Activated B cell treated with CpG ODN at 0.5 μM for 24 hours (primary cell): ENCODE measurements around the gene NUTM2G. TPM values are rescaled to one million over a fixed set of nuclear protein-coding genes. Genes with fewer than 3 reads are reported as not detected.
"Not testable (repeated sequence)": the region's sequence is repeated elsewhere in the genome, so short reads cannot be mapped to it uniquely, and the experiment has no call there.

Experiments used
- ATAC-seq: fragments of 200-7000 bp; cut with Tn5 transposase; one replicate; pipeline ENCODE4 v1.10.0; 2021; ENCODE audit warnings: low read depth, mild to moderate bottlenecking, moderate library complexity
- CTCF ChIA-PET: fragments of 350-600 bp; sonication (Branson Sonifier 250); formaldehyde crosslinking; loops from one replicate; lab custom pipeline; 2021; ENCODE audit warnings: antibody characterized with exemption; lab: Charles Lee
- POLR2A ChIA-PET: fragments of 350-600 bp; sonication (Branson Sonifier 250); formaldehyde crosslinking; loops from one replicate; lab custom pipeline; 2021; ENCODE audit warnings: antibody characterized with exemption; lab: Charles Lee
- DNase-seq: peaks from one replicate; pipeline ENCODE4 v3.0.0; 2022
- H3K27ac Mint-ChIP-seq: one replicate; pipeline ENCODE4 v1.8.0; 2020; ENCODE audit warnings: mixed read lengths
- H3K27me3 Mint-ChIP-seq: one replicate; pipeline ENCODE4 v1.8.0; 2021; ENCODE audit warnings: mixed read lengths
- H3K36me3 Mint-ChIP-seq: one replicate; pipeline ENCODE4 v1.8.0; 2021; ENCODE audit warnings: low read depth, mixed read lengths
- H3K4me1 Mint-ChIP-seq: one replicate; pipeline ENCODE4 v1.8.0; 2021; ENCODE audit warnings: mixed read lengths
- H3K4me3 Mint-ChIP-seq: one replicate; pipeline ENCODE4 v1.8.0; 2020; ENCODE audit warnings: mild to moderate bottlenecking, mixed read lengths
- H3K9me3 Mint-ChIP-seq: one replicate; pipeline ENCODE4 v1.8.0; 2020; ENCODE audit warnings: mixed read lengths
- intact Hi-C: fragments of 100-400 bp; cut with micrococcal nuclease; formaldehyde crosslinking; loops from one replicate; pipeline ENCODE4 v1.15.1; 2024
- total RNA-seq: library from RNA; stranded (reverse); gene quantifications from 2 replicates; pipeline ENCODE4 v1.2.3, GENCODE V29; 2022

Gene NUTM2G
- total RNA-seq, 1 donor from 2014 or later: not detected

DNA sequence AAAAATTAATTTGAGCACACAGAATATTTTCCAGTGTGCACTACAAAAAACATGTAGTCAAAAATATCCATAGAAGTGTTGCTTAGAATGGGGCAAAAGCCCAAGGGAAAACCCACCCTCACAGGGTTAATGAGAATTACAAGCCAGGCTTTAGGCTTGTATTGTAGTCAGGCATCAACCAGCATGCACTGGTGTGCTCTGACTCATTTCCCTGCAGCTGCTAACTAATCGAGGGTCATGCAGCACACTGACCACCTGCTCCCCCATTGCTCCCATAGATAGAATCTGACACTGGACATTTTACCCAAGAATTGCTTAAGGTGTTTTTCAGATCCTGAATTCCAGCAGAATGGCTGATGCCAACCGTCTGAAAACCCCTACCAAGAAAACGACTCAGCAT is 20.2 kb upstream of the NUTM2G start:
- H3K36me3 Mint-ChIP-seq, POLR2A ChIA-PET, ATAC-seq, H3K4me3 Mint-ChIP-seq, H3K9me3 Mint-ChIP-seq, H3K4me1 Mint-ChIP-seq, intact Hi-C loops, CTCF ChIA-PET, H3K27ac Mint-ChIP-seq, H3K27me3 Mint-ChIP-seq, DNase-seq: not testable (repeated sequence)

DNA sequence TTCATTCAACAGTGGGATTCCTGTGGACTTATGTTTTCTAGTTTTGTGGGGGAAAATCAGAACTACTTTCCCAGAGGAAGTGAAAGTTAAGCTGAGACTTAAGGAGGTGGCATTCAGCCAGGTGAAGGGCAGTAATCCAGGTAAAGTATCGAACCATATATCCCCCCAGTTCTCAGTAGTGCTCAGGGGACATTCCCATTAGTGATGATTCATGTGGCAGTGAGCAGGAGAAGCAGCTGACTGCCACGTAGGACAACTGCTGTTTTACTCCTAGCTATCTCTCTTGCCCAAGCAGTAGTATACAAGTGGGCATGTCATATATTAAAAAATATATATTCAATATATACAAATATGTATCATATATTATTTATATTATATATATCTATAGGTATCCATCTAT is 13.1 kb upstream of the NUTM2G start:
- H3K27me3 Mint-ChIP-seq, POLR2A ChIA-PET, DNase-seq, ATAC-seq, H3K36me3 Mint-ChIP-seq, intact Hi-C loops, CTCF ChIA-PET, H3K4me3 Mint-ChIP-seq, H3K27ac Mint-ChIP-seq, H3K9me3 Mint-ChIP-seq, H3K4me1 Mint-ChIP-seq: not testable (repeated sequence)

DNA sequence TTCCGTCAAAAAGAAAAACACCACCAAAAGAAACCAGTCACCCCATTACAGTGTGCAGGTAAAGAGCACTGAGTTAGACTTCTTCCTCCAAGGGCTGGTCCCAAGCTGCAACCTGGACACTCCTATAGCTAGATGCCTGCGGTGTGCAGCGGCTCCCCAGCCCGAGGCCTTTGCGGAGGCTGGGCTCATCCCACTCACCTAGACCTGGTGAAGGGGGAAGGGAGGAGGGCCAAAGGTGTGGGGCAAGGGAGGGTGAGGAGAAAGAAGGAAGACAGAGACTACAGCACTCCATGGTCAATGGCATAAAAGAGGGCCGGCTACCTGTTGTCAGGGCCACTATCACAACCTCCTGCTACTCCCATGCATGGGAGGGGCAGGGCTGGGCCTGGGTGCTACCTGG is 12.1 kb upstream of the NUTM2G start:
- H3K4me3 Mint-ChIP-seq, CTCF ChIA-PET, H3K4me1 Mint-ChIP-seq, DNase-seq, intact Hi-C loops, POLR2A ChIA-PET, H3K27ac Mint-ChIP-seq, ATAC-seq, H3K36me3 Mint-ChIP-seq, H3K27me3 Mint-ChIP-seq, H3K9me3 Mint-ChIP-seq: not testable (repeated sequence)

DNA sequence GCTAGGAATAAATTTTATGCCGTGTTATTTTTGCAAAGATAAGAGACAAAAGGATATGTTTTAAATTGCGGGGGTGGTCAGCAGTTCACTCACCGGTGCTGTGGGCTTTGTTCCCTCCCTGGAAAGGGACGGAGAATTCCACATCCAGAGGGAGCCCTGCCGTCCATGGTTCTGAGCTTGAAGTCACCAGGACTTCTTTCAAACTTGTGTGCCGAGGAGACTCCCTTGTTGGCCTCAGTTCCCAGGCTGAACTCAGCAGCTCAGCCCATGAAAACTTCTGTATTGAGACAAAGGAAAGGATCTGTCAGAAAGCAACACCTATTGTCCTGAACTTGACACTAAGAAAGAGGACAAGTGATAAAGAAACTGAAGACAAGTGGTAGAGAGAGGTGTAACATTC is 10.1 kb upstream of the NUTM2G start:
- CTCF ChIA-PET, H3K36me3 Mint-ChIP-seq, H3K27ac Mint-ChIP-seq, intact Hi-C loops, H3K27me3 Mint-ChIP-seq, H3K4me3 Mint-ChIP-seq, ATAC-seq, DNase-seq, POLR2A ChIA-PET, H3K9me3 Mint-ChIP-seq, H3K4me1 Mint-ChIP-seq: not testable (repeated sequence)

DNA sequence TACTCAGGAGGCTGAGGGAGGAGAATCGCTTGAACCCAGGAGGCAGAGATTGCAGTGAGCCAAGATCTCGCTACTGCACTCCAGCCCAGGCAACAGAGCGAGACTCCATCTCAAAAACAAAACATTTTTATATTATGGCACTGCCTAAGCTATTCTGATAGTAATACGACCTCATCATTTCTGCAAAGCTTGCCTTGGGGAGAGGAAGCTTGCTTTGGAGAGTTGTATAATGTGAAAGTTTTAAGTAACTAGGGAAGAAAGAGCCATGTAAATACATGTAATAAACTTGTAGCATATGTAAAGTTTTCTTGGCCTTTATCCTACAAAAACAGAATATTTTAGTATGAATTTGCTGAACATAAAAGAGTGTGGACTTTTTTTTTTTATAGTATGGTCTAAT is 7.8 kb upstream of the NUTM2G start:
- CTCF ChIA-PET: interaction anchor here (0.6 kb wide), 1 partner anchor 129 kb away, joined by 3 read pairs; no protein-coding TSS in a partner anchor
- H3K36me3 Mint-ChIP-seq, DNase-seq, H3K27ac Mint-ChIP-seq, H3K4me3 Mint-ChIP-seq, POLR2A ChIA-PET, ATAC-seq, H3K9me3 Mint-ChIP-seq, H3K4me1 Mint-ChIP-seq, intact Hi-C loops, H3K27me3 Mint-ChIP-seq: not testable (repeated sequence)

- H3K4me1 Mint-ChIP-seq, CTCF ChIA-PET, H3K9me3 Mint-ChIP-seq, intact Hi-C loops, POLR2A ChIA-PET, H3K27ac Mint-ChIP-seq, H3K36me3 Mint-ChIP-seq, H3K27me3 Mint-ChIP-seq, DNase-seq, H3K4me3 Mint-ChIP-seq, ATAC-seq: not testable (repeated sequence)
Observed at GRCh38 chr9:96925587-96925986, 3.1 kb upstream of the NUTM2G start.

- H3K27ac Mint-ChIP-seq, POLR2A ChIA-PET, H3K4me1 Mint-ChIP-seq, H3K27me3 Mint-ChIP-seq, ATAC-seq, H3K9me3 Mint-ChIP-seq, intact Hi-C loops, H3K36me3 Mint-ChIP-seq, DNase-seq, H3K4me3 Mint-ChIP-seq, CTCF ChIA-PET: not testable (repeated sequence)
Observed at GRCh38 chr9:96931665-96932064, 3.0 kb downstream of the NUTM2G start.

DNA sequence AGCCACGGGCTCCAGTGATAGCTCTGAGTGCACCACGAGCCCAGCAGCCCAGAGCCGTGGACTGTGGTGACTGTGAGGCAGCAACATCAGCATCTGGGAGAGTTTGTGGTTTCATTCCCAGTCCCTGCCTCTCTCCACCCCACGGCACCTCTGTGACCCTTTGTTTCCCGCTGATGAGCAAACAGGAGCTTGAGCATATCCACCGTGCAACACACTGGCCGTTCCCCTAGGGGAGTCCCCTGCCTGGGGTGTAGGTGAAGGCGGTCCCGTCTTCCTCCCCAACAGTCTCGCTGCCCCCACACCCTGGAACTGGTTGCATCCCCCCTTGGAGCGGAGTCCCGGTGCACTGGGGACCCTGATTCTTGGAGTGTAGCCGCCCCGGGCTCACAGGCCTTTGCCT is 5.5 kb downstream of the NUTM2G start:
- H3K4me3 Mint-ChIP-seq, DNase-seq, CTCF ChIA-PET, POLR2A ChIA-PET, H3K36me3 Mint-ChIP-seq, intact Hi-C loops, H3K27ac Mint-ChIP-seq, ATAC-seq, H3K27me3 Mint-ChIP-seq, H3K9me3 Mint-ChIP-seq, H3K4me1 Mint-ChIP-seq: not testable (repeated sequence)

GRCh38 chr9:96934706-96935105 is 6.1 kb downstream of the NUTM2G start:
- H3K27ac Mint-ChIP-seq, H3K36me3 Mint-ChIP-seq, H3K9me3 Mint-ChIP-seq, H3K27me3 Mint-ChIP-seq, intact Hi-C loops, H3K4me3 Mint-ChIP-seq, DNase-seq, POLR2A ChIA-PET, ATAC-seq, CTCF ChIA-PET, H3K4me1 Mint-ChIP-seq: not testable (repeated sequence)

DNA sequence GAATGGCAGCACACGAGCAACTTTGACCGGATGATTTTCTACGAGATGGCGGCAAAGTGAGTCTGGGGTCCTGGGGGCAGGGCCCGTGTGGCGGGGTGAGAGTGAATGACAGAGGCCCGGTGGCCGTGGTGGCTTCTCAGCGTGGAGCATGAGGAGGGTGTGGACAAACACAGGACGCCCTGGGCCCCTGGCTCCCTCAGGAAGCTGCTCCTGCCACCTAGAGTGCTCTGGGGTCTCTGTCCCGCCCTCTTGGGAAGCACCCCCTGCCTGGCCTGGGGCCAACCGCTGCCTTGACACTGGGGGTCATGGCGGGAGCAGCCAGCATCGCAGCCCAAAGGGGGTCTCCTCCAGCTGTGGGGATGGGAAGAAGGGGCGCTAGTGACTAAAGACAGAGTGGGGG is 6.8 kb downstream of the NUTM2G start:
- DNase-seq, H3K9me3 Mint-ChIP-seq, ATAC-seq, H3K4me1 Mint-ChIP-seq, H3K4me3 Mint-ChIP-seq, H3K27me3 Mint-ChIP-seq, H3K27ac Mint-ChIP-seq, POLR2A ChIA-PET, CTCF ChIA-PET, H3K36me3 Mint-ChIP-seq, intact Hi-C loops: not testable (repeated sequence)

- intact Hi-C loops, H3K27me3 Mint-ChIP-seq, H3K27ac Mint-ChIP-seq, H3K4me1 Mint-ChIP-seq, H3K9me3 Mint-ChIP-seq, POLR2A ChIA-PET, ATAC-seq, H3K4me3 Mint-ChIP-seq, DNase-seq, H3K36me3 Mint-ChIP-seq, CTCF ChIA-PET: not testable (repeated sequence)
Observed at GRCh38 chr9:96937442-96937841, 8.8 kb downstream of the NUTM2G start.

- ATAC-seq, CTCF ChIA-PET, POLR2A ChIA-PET: not testable (repeated sequence)
Observed at GRCh38 chr9:96938957-96939665, 10.5 kb downstream of the NUTM2G start.

More at GRCh38 chr9:96938957-96939665, 10.5 kb downstream of the NUTM2G start:
- H3K36me3 Mint-ChIP-seq, DNase-seq, H3K27ac Mint-ChIP-seq, intact Hi-C loops, H3K4me3 Mint-ChIP-seq, H3K9me3 Mint-ChIP-seq, H3K27me3 Mint-ChIP-seq, H3K4me1 Mint-ChIP-seq: not testable (repeated sequence)
